NCI-H774 (cell line): ENCODE measurements around the gene EYA4.

Source experiments
- DNase-seq: peaks from one replicate; lab custom pipeline; 2025; lab: John Stamatoyannopoulos, UW

EYA4 gene

DNA sequence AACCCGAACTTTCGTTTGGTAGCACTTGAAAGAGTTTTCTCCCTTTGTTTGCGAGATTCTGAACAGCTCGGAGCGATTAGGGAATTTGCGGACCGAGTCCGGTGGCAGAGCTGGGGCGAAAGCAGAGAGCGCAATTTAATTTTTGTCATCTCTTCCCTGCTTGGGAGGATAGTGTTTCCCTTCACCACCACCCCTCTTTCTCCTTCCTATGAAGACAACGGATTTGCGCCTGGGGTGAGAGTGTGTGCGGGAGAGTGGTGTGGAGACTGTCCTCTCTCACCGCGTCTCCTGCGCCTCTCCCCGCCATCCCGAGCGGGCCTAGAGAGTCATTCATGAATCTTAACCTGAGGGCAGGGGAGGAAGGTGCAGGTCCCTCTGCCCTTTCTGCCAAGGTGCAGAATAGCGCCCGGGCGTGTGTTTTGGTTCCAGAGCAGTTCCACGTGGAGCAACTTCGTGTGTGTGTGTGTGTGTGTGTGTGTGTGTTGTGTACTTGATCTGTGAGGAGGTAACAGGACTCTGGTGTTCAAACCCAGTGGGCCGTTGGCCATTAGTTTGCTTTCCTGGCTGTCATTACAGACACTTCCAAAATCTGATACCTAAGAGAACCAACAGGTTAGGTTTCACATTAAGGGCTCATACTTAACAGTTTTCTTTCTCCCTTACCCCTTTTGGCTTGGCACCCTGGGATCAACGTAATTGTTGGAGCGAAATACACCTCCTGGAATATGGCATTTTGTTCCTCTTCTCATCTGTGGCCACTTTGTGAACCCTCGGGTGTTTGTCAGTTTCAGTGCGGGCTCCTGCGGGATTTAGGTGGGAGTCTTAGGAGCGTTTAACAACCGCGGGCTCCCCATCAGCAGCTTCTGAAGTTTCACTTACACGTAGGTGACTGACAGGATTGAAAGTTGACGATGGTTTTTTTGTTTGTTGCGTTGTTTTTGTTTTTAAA is 1.8 kb downstream of the EYA4 start:
- DNase-seq = no peak

DNA sequence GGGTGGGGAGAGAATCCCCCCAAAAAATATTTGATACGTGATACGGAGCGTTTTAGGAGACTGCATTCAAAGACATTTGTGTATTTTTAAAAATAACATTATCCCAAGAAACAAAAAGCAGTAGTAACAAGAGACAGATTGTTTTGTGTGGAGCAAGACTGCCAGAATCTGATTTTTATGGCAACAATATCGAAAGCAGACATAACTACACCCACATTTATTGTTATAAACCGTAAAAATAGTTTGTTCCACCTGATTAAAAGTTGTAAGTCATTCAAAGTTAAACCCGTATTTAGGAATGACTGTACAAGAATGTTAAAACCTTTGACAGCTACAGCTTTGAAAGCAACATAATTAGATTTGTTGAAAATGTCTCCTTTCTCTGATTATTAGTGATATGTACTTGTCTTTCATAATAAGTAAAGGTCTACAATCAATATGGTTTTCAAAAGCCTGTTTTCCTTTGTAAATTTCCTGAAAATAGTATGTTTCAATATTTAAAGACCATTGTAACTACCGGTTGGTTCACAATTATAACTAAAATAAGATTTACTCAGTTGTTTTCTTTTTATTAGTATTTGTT is 2.7 kb downstream of the EYA4 start:
- no peak for DNase-seq

DNA sequence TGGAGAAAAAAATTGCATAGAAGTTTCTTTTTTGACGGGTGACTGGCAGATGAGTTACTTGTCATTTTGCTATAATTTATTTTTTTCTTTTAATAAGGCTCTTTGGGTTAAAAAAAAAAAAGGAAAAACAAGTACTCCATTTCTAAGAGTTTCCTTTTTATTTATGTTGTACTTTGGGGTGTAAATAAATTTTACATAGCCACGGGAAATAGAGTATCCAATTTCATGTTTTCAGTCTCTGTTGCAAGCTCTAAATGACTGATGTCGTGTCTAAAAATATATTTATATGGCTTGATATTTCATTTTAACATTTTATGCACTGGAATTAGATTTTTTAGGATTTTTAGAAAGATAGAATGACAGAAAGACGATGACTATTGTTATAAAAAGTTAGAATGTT is 3.4 kb downstream of the EYA4 start:
- no peak for DNase-seq

DNA sequence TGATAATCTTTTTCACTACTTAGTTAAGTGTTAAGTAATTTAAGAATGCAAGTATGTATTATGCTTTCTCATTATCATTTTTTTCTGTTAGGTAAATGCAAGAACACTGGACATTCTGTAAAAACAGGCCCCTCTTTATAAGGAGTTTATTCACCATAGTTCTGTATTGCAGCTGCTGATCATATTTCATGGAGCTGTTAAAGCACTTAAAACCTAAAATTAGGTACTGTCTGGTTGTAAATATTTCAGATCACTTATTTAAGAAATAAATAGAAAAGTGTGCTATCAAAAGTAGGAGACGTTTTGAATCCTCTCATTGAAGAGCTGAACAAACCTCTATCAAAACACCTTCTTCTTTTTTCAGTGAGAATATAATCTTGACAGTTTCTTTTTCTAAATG is 3.9 kb downstream of the EYA4 start:
- DNase-seq = no peak

DNA sequence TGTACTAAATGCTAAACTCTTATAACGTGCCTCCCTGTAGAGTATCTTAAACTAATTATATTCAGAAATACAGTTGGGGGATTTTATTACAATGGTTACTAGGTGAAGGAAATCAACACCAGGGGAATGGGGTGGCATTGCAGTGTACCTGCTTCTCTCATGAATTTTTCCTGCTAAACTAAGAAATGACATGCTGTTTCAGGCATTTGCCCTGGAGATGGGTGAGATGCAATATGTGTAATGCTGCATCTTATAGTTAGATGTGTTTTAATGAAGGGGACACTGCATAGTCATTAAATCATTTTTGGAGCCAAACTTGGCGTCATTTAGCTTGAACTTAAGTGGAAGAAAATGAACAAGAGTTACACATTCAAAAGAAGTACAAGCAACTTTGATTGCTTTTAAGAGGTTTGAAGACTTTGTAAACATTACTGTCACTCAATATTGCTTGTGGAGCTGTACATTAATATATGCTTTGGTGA is 4.3 kb downstream of the EYA4 start:
- DNase-seq = no peak

DNA sequence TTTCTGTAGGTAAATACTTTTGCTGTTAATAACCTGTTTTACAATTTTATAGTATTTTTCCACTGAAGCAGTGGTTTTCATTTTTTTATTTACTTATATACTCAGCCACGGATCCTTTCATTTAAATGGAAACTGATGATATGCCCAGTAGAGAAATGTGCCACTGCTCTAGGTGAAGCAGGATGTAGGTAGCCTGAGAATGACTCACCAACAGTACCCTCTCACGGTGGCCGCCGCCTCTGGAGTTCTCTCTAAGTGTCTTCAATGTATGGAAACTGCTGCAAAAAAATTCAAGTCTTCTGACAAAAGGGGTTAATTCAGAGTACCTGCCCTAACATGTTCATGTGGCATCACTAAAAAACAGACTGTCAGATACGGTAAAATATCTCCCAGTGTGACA is 6.4 kb downstream of the EYA4 start:
- no peak for DNase-seq

DNA sequence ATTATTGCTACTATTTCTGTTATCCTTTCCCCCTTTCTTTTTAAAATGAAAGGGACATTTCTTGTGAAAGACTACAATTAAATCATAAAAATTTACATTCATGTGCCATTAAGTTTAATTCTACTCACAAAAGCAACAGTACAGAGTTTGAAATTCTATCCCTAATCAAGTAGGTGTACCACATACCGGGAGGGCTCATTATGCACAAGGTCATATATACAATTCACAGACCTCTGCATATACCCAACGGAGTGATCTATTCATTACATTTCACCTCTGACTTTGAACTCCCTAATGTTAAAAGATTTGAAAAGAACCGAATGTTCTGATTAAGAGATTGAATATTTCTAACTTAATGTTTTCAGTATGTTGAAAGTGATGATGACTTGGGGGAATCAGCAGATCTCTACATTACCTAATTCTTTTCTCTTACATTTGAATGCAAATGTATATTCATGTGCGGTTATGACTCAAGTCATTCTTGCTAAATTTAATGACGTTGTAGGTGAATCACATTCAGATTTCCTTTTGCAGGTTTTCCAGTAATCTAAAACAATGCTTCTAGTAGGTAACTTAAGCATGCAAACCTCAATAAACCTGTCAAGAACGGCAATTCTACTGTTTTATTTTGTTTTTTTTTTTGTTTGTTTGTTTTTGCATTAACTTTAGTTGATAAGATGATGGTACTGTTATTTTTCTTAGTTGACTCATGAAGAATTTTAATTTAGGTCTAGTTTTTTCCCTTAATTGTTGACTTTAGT is 7.3 kb downstream of the EYA4 start:
- DNase-seq = no peak

DNA sequence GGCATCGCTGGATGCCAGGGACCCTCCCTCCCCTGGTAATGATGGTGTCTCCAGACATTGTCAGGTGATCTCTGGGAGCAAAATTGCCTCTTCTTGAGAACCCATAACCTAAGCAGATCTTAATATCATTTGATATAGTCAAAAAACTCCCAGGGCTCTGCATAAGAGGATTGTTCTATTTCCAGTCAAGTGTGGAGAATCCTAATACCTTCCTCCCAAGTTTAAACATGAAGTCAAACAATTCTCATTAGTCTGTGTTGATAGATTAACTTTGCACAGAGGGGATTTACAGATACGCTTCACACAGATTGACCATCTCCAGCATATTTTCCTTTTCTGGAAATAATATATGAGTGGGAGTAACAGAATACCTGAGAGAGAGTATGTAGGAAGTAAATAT is 10.5 kb downstream of the EYA4 start:
- no peak for DNase-seq

DNA sequence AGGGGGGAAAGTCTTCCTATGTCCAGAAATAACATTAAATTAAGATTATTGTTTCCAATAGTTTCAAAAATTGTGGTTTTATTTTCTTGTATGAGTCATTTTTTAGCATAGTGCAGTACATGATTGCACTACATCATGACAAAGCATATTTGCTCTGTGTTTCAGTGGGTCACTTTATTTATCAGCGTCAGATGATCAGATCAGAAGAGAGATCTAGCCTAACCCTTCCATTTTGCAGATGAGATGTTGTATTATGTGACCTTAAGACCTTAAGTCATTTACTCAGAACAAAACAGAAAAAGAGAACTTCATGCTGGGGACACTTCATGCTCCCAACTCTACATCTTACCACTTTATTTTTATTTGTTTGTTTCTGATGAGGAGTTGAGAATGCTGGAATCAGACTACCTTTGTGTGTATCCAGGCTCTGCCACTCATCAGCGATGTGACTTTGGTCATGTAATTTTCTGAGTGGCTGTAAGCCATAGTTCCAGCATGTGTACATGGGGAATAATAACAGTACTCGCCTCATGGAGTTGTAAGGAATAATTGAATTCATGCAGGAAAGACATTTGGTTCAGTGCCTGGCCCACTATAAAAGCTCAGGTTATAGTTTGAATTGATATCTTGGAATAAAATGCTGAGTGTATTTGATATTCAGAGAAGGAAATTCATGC is 13.5 kb downstream of the EYA4 start:
- DNase-seq = no peak

DNA sequence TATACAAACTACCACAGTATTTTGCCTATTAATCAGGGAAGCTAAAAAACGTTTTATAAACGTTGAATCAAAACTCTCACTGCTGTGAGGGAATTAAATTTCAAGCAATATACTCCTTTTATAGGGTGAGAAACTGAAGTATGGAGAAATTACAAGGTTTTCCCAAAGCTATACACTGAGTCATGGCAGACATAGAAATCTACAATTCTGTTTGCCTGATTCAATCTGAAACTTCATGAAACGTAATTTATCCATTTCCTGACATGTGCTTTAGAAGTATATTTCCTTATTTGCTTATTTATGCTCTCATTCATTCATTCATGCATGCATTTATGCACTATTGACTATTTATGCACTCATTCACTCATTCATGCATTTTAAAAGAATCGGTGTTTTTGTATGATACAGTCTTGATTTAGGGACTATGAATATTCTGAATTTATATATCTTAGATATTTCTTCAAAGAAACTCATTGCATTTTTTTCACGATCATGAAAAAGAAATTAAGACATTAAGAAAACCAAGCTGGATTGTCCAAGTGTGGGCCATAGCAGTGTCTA is 16.5 kb downstream of the EYA4 start:
- no peak for DNase-seq

DNA sequence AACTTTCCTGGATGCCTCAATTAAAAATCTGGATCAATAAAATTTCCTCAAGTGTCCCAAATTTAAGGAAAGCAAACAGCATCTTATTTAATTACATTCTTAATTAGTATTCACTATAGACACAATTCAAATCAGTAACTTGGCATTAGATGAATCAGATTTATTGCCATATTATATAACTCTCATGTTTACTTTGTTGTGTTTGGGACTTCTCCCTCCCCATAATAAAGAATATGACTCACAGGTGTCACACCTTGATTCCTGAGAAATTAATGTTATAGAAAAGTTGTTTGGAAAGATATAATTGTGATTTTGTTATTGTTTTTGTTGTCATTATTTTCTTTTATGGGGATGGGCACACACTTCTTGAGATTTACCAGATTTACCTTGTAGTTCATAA is 18.4 kb downstream of the EYA4 start:
- DNase-seq = no peak

DNA sequence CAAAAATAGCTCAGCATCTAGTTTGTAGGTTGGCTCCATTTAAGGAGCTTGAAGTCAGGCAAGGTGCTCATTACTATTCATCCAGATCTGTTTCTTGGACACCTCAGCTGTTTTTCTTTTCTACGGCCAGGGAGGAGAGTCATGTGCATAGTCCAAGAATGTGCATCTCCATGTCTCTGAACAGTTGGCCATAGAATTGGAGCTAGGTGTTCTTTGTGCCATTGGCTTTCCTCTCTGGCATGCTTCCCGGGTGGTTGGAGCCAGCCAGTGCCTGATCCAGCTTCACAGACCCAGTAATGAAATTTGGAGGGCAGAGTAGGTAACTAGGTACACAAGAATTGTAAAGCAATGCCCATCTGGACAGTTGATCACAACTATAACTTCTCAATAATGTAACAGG is 21.6 kb downstream of the EYA4 start:
- DNase-seq = no peak

DNA sequence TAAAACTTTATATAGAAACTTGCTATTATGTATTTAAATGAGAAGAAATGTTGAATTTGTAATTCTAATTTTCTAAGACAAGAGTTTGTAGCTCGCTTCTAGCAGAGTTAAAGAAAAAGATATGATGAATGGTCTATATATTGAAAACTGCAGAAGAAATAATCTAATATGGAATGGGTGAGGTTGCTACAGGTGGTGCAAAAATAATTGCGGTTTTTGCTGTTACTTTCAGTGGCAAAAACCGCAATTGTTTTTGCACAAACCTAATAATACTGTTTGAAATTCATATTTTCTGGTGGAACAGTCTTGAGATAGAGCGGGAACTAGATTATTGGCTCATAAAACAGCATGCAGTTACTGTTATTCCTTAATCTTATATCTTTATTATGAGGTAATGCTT is 23.9 kb downstream of the EYA4 start:
- no peak for DNase-seq

DNA sequence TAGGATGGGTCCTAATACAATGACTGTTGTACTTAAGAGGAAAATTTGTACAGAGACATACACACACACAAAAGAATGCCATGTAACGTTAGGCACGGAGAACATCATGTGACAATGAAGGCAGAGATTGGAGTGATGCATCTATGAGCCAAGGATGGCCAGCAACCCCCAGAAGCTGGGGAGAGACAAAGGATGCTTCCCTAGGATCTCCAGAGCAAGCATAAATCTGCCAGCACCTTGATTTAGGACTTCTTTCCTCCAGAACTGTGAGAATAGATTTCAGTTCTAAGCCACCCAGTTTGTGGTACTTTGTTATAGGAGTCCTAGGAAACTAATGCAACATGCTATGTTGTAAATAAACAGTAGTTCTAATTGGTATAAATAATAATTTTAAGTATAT is 25.0 kb downstream of the EYA4 start:
- DNase-seq = no peak

DNA sequence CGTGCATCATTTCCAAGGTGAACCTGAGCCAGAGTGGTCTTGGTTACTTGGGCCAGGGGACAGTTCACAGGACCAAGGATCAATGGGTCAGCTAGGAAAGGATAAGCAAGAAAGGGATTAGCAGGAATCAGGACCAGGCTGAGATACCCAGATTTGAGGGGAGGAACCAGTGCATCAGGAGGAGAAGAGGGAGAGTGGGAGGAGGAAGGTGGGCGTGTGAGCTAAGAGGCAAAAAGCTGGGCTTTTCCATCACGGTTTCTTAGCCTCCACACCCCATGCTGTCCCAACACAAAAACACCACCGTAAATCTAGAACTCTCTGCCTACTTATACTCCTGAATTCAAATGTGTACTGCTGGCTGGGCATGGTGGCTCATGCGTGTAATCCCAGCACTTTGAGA is 27.5 kb downstream of the EYA4 start:
- no peak for DNase-seq

DNA sequence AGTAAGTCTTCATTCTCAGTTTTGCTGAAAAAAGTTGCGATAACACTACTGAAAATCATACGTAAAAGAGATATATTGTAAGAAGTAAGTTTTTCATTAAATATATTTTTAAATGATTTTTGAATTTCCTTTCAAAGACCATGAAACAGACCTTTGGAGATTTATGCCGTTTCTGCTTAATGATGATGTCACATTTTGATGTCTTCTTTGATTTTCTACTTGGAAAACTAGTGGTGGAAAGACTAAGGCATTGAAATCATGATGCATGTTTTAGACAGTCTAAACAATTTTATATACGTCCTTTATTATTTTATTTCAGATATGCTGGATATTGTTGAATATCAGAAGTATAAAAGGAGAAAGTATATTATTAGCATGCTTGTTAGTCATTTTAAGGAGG is 33.7 kb downstream of the EYA4 start:
- DNase-seq = no peak

DNA sequence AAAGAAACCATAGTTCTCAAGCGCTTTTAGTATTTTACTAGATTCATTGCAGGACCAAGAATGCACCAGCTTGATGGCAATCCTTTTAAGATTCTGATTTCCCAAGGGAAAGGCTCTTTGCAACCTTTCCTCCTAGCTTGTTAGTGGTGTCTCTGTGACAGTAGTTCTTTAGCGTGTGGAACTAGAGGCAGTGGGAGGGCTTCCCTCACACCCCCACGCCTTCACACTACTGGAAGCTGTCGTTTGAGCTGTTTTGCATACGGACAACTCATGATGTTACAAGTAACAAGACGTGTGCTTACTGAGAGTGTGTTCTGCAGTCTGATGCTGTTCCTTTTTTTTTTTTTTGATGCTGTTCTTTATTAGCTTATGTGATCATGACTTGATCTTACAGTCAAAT is 34.1 kb downstream of the EYA4 start:
- DNase-seq = no peak

DNA sequence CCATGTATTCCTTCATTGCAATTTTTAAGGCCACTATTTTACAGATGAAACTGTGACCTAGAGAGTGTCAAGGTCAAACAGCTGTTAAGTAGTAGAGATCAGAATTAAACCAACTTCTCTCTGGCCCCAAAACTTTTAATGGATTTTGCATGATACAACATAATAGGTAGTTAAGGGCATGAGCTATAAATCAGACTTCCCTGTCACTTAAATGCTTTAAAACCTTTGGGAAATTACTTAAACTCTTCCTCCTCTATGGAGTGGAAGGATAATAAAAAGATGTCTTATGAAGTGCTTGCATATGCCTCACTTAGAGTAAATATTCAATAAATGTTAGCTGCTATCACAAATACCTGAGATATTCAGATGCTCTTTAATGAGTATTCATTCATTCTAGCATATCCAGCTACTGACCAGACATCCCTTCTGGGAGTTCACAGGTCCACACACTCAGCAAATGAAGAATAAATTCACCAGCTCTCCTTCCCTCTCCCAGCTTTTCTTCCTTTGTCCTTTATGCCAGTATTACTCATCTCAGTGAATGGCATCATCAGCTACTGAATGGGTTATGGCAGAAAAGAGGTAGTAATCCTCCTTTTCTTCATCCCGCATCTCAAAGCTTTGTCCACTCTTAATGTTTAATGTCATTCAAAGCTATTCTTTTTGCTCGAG is 36.2 kb downstream of the EYA4 start:
- DNase-seq = no peak

DNA sequence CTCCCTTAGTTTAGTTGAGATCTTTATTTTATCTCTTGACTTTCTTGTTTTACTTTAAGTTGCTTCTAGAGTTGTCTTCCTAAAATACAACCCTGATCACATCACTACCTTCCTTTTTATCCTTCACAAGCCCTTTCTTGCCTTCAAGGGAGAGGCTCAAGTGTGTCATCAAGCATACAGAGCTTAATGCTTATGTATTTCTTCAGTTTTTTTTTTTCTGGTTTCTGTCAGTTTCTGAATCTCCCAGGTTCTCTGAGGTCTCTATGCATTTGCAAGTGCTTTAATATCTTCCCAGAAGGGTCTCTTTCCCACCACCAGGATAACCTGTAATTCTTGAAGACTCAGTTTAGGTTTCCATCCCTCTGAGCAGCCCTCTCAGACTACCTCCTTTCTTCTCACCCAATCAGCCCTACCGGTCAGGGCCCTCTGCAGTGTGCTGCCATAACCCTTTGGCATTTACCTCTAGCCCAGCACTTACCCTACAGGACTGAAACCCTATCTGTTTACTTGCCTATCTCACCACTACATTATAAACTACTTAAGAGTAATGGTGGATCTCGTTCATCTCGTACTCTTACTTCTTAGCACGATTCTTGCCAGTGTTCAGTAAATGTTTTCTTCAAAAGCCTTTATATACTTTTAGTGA is 36.9 kb downstream of the EYA4 start:
- DNase-seq = no peak

DNA sequence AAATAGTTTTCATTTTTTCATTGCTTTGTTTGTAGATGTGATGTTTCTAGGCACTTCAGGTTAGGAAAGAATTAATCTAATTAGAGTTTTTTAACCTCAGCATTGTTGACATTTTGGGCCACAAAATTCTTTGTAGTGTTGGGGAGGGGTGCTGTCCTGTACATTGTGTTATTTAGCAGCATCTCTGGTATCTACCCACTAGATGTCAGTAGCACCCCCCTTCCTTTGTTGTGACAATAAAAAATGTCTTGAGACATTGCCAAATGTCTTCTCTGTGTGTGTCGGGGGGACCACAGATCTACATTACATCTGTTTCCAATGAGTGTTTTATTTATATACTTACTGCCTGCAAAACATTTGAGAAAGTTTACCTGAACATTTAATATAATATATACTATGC is 45.6 kb downstream of the EYA4 start:
- DNase-seq = no peak

DNA sequence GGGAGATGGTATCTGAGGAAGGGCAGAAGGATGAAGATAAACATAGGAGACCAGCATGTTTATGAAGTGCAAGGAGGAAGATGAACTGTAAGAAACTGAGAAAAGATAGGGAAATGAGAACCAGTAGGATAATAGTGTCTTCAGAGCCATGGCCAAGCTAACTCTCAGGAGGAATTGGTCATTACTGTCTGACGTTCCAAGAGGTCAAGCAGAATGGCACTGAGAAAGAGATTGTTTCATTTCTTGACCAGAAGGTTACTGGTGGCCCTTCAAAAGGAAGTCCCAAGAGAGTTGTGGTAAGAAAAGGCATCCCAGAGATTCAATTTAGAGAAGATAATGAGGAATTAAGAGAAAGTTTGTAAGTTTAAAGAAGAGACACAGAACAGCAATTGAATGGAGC is 47.5 kb downstream of the EYA4 start:
- DNase-seq = no peak
